Transverse colon (tissue), 4 donors: Measurements from ENCODE around the gene FBXL14. TPM values are rescaled to one million over a fixed set of nuclear protein-coding genes. Genes with fewer than 3 reads are reported as not detected.

Experiments
- DNase-seq: peaks from one replicate; pipeline ENCODE4 v3.0.0-alpha.2; 2019
- H3K27ac ChIP-seq, 4 donors: fragments of 200-600 bp; sonication (generic); 2 replicates each; pipeline ENCODE4 v1.5.1; 2016 to 2018; ENCODE audit warnings: inconsistent platforms in 4 of 4
- H3K27me3 ChIP-seq: fragments of 200-600 bp; sonication (generic); 2 replicates; pipeline ENCODE4 v1.5.1; 2017; ENCODE audit warnings: inconsistent platforms
- H3K36me3 ChIP-seq, 4 donors: fragments of 200-600 bp; sonication (generic); 2 replicates each; pipeline ENCODE4 v1.5.1; 2017 to 2019; ENCODE audit warnings: inconsistent platforms in 4 of 4
- H3K4me1 ChIP-seq, 4 donors: fragments of 200-600 bp; sonication (generic); 2 replicates each; pipeline ENCODE4 v1.5.1; 2017 to 2020; ENCODE audit warnings: inconsistent platforms in 4 of 4
- H3K4me3 ChIP-seq, 4 donors: fragments of 200-600 bp; sonication (generic); 1 replicate in 1 of 4; 2 replicates in 3 of 4; pipeline versions ENCODE4 v1.5.1 to v1.6.1; 2017 to 2019; ENCODE audit warnings: inconsistent platforms in 4 of 4
- H3K9me3 ChIP-seq, 2 donors: fragments of 200-600 bp; sonication (generic); 2 replicates each; pipeline ENCODE4 v1.5.1; 2017 to 2019; ENCODE audit warnings: inconsistent platforms in 2 of 2
- EP300 ChIP-seq: sonication (generic); formaldehyde crosslinking; IDR thresholded peaks from one replicate; pipeline ENCODE4 v1.6.1; 2017; ENCODE audit warnings: antibody characterized with exemption, low read depth
- POLR2A ChIP-seq: fragments of 450-650 bp; IDR thresholded peaks from one replicate; pipeline ENCODE4 v1.6.1; 2016; ENCODE audit warnings: antibody characterized with exemption, mild to moderate bottlenecking, moderate library complexity
- POLR2AphosphoS5 ChIP-seq, 3 donors: sonication (generic); formaldehyde crosslinking; IDR thresholded peaks; one replicate each; pipeline ENCODE4 v1.6.1; 2016; ENCODE audit warnings: antibody characterized with exemption in 3 of 3
- WGBS, 2 donors: methylation state at CpG; one replicate each; pipeline ENCODE4 v1.1.5; 2018; ENCODE audit warnings: low coverage in 1 of 2; 5-methylcytosine and 5-hydroxymethylcytosine counted together
- in situ Hi-C, 4 donors: fragments of 200-750 bp; cut with MboI; loops; one replicate each; pipeline versions ENCODE4 v1.15.0 to v1.15.1; 2017; ENCODE audit warnings: low sequenced_read_pairs in 3 of 4, low pct_ligation_motif_present in 1 of 4, low pct_unique_long_range_greater_than_20kb in 1 of 4
- intact Hi-C: fragments of 100-400 bp; cut with DNase I; formaldehyde crosslinking; loops from one replicate; pipeline ENCODE4 v1.15.1; 2023; ENCODE audit warnings: low total_unique reads
- total RNA-seq, 4 donors: library from RNA; depleted of rRNA; stranded (reverse); fragments of >200 nt; gene quantifications; one replicate each; pipeline ENCODE4 v1.1.0, GENCODE V29; 2016
- TF ChIP-seq, protein P1 (sequence below), 5 experiments: fragments of 200-600 bp in 3 of 5; fragments of 450-650 bp in 2 of 5; sonication (generic) in 3 of 5; IDR thresholded peaks; 1 replicate in 2 of 5; 2 replicates in 3 of 5; pipeline ENCODE4 v1.5.1; 2016 to 2017; ENCODE audit warnings: antibody characterized with exemption in 5 of 5, inconsistent platforms in 3 of 5, mild to moderate bottlenecking in 2 of 5, moderate library complexity in 1 of 5

Gene FBXL14
- total RNA-seq, 4 donors from 2014 or later, result 15.5 to 44.4 (median 28.0) TPM

DNA sequence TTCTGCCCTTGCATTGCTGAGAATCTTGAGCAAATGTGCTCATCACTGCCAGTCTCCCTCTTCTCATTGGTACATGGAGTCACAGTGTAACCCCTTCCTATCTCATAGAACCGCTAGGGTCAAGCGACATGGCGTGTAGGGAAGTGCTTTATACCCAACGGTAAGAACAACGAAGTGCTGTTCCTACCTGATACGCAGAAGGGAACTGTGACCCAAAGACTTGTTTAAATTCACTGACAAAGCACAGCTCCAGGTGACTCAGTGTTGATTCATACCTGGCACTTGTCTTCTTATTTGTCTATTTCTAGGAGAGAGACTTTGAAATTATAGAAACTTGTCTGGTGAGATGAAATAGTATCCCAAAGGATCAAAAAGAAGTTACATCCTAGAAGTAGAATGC, 53.7 kb downstream of the FBXL14 start:
- H3K27me3 ChIP-seq, result peaks cover 10% of the 10 kb centered on the region
- H3K4me3 ChIP-seq, result no peak overlapping the region
- H3K27ac ChIP-seq, result no peak overlapping the region
- no peak for DNase-seq
- peaks cover 0 to 4% (median 0%) of the 10 kb centered on the region in 4 donors for H3K4me1 ChIP-seq
- TF ChIP-seq, protein P1, sequence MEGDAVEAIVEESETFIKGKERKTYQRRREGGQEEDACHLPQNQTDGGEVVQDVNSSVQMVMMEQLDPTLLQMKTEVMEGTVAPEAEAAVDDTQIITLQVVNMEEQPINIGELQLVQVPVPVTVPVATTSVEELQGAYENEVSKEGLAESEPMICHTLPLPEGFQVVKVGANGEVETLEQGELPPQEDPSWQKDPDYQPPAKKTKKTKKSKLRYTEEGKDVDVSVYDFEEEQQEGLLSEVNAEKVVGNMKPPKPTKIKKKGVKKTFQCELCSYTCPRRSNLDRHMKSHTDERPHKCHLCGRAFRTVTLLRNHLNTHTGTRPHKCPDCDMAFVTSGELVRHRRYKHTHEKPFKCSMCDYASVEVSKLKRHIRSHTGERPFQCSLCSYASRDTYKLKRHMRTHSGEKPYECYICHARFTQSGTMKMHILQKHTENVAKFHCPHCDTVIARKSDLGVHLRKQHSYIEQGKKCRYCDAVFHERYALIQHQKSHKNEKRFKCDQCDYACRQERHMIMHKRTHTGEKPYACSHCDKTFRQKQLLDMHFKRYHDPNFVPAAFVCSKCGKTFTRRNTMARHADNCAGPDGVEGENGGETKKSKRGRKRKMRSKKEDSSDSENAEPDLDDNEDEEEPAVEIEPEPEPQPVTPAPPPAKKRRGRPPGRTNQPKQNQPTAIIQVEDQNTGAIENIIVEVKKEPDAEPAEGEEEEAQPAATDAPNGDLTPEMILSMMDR (IDR thresholded peaks at IDR 0.05), result no peak
- TF ChIP-seq POLR2A (no peak), EP300 (no peak), POLR2AphosphoS5 (IDR thresholded peaks at IDR 0.05) (no peak)
- 86 to 90% methylated on average over 5 to 6 of the region's 6 CpGs for WGBS, 2 donors
- in situ Hi-C loops, result no loop called here
- no peaks in the 10 kb centered on the region for H3K36me3 ChIP-seq
- intact Hi-C loops, result no loop called here
- no peaks in the 10 kb centered on the region for H3K9me3 ChIP-seq

GRCh38 chr12:1539135-1539534, 55.2 kb downstream of the FBXL14 start:
- Histone ChIP-seq H3K27ac (no peak overlapping the region), H3K36me3 (no peaks in the 10 kb centered on the region), H3K27me3 (peaks cover 24% of the 10 kb centered on the region), H3K4me1 (peaks cover 0 to 4% (median 0%) of the 10 kb centered on the region in 4 donors), H3K4me3 (no peak overlapping the region), H3K9me3 (no peaks in the 10 kb centered on the region)
- intact Hi-C loops, result no loop called here
- no peak for DNase-seq
- no peak for TF ChIP-seq POLR2A
- TF ChIP-seq POLR2AphosphoS5 (IDR thresholded peaks at IDR 0.05), result no peak
- TF ChIP-seq EP300, result no peak
- TF ChIP-seq, protein P1 (IDR thresholded peaks at IDR 0.05), result no peak
- 80 to 83% methylated on average over 9 to 11 of the region's 11 CpGs for WGBS, 2 donors
- in situ Hi-C loops, result no loop called here

DNA sequence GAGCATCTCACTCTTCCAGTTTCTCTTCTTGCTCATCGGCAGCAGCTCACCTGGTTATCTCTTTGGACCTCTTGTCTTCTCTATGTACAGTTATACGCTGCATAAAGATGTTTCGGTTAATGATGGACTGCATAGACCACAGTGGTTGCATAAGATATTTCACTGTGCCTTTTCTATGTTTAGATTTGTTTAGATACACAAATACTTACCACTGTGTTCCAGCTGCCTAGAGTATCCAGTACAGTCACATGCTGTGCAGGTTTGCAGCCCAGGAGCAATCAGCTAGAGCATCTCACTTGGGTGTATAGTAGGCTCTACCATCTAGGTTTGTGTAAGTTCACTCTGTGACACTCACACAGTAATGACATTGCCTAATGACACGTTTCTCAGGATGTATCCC, 57.6 kb downstream of the FBXL14 start:
- in situ Hi-C loops (no loop called here), intact Hi-C loops (no loop called here)
- TF ChIP-seq, protein P1 (IDR thresholded peaks at IDR 0.05), result no peak
- TF ChIP-seq POLR2AphosphoS5 (IDR thresholded peaks at IDR 0.05), result no peak
- DNase-seq, result no peak
- 78 to 79% methylated on average over 3 to 4 of the region's 4 CpGs for WGBS, 2 donors
- Histone ChIP-seq H3K27me3 (peaks cover 47% of the 10 kb centered on the region), H3K27ac (no peak overlapping the region), H3K4me1 (peaks cover 0 to under 1% (median 0%) of the 10 kb centered on the region in 4 donors), H3K4me3 (no peak overlapping the region), H3K36me3 (no peaks in the 10 kb centered on the region), H3K9me3 (no peaks in the 10 kb centered on the region)

- H3K27me3 ChIP-seq, result peaks cover 65% of the 10 kb centered on the region
- 64% methylated on average over 3 of the region's 3 CpGs; no CpG with 5 or more reads in 1 of the 2 donors for WGBS, 2 donors
- no peak overlapping the region for H3K4me3 ChIP-seq
- intact Hi-C loops (no loop called here), in situ Hi-C loops (no loop called here)
- H3K9me3 ChIP-seq, result no peaks in the 10 kb centered on the region
- peak overlapping the region in 1 of 4 donors; percentile 10 for H3K27ac ChIP-seq
- no peaks in the 10 kb centered on the region for H3K36me3 ChIP-seq
- DNase-seq, result peak; percentile 30
- H3K4me1 ChIP-seq, result peaks cover 0 to 8% (median 6%) of the 10 kb centered on the region in 4 donors
- no peak for TF ChIP-seq POLR2AphosphoS5 (IDR thresholded peaks at IDR 0.05)
- TF ChIP-seq, protein P1 (IDR thresholded peaks at IDR 0.05), result no peak
- TF ChIP-seq POLR2A, result no peak
- no peak for TF ChIP-seq EP300
Observed at GRCh38 chr12:1534748-1535147, 59.6 kb downstream of the FBXL14 start.
